Measurements from ENCODE around the gene C1orf167.

Gene C1orf167

GRCh38 chr1:11833900-11834299, 71.9 kb downstream of the C1orf167 start:
- no peaks in the 10 kb centered on the region for H4K20me1 ChIP-seq (ENCODE audit: insufficient read depth)
- no peak overlapping the region for H3K9ac ChIP-seq
- no peak overlapping the region for H3K27ac ChIP-seq
- no peak overlapping the region for H2AFZ ChIP-seq (ENCODE audit: low read depth)
- H3K4me2 ChIP-seq: no peak overlapping the region
- no peaks in the 10 kb centered on the region for H3K27me3 ChIP-seq (ENCODE audit: insufficient read depth, low read depth)
- no peak overlapping the region for H3K4me3 ChIP-seq (IDR thresholded peaks at IDR 0.05; ENCODE audit: insufficient read depth, low read depth, low read length)
- H3K36me3 ChIP-seq (ENCODE audit: insufficient read depth): no peaks in the 10 kb centered on the region
- no peak for TF ChIP-seq CTCF (conservative IDR thresholded peaks at IDR 0.05; ENCODE audit: low read depth, low read length)
- H3K4me1 ChIP-seq (ENCODE audit: low read depth, poor library complexity, severe bottlenecking): no peaks in the 10 kb centered on the region
- H3K79me2 ChIP-seq (ENCODE audit: insufficient read depth, low read depth): no peaks in the 10 kb centered on the region

- Histone ChIP-seq H3K4me2 (no peak overlapping the region), H3K4me3 (IDR thresholded peaks at IDR 0.05; ENCODE audit: insufficient read depth, low read depth, low read length) (no peak overlapping the region), H3K79me2 (ENCODE audit: insufficient read depth, low read depth) (no peaks in the 10 kb centered on the region), H3K27ac (no peak overlapping the region), H4K20me1 (ENCODE audit: insufficient read depth) (no peaks in the 10 kb centered on the region), H3K9ac (no peak overlapping the region), H2AFZ (ENCODE audit: low read depth) (no peak overlapping the region), H3K27me3 (ENCODE audit: insufficient read depth, low read depth) (no peaks in the 10 kb centered on the region), H3K4me1 (ENCODE audit: low read depth, poor library complexity, severe bottlenecking) (no peaks in the 10 kb centered on the region), H3K36me3 (ENCODE audit: insufficient read depth) (no peaks in the 10 kb centered on the region)
- no peak for TF ChIP-seq CTCF (conservative IDR thresholded peaks at IDR 0.05; ENCODE audit: low read depth, low read length)
These were observed 73.6 kb downstream of the C1orf167 start for GRCh38 chr1:11835441-11836225.

GRCh38 chr1:11836955-11837766, 75.2 kb downstream of the C1orf167 start:
- H3K9ac ChIP-seq: no peak overlapping the region

More at GRCh38 chr1:11836955-11837766, 75.2 kb downstream of the C1orf167 start:
- H3K4me3 ChIP-seq (IDR thresholded peaks at IDR 0.05; ENCODE audit: insufficient read depth, low read depth, low read length): no peak overlapping the region
- H3K4me1 ChIP-seq (ENCODE audit: low read depth, poor library complexity, severe bottlenecking): peaks cover 1% of the 10 kb centered on the region
- H3K27ac ChIP-seq: no peak overlapping the region
- no peak overlapping the region for H3K4me2 ChIP-seq
- H3K27me3 ChIP-seq (ENCODE audit: insufficient read depth, low read depth): no peaks in the 10 kb centered on the region
- H3K36me3 ChIP-seq (ENCODE audit: insufficient read depth): no peaks in the 10 kb centered on the region
- H3K79me2 ChIP-seq (ENCODE audit: insufficient read depth, low read depth): no peaks in the 10 kb centered on the region
- H2AFZ ChIP-seq (ENCODE audit: low read depth): no peak overlapping the region
- H4K20me1 ChIP-seq (ENCODE audit: insufficient read depth): no peaks in the 10 kb centered on the region
- TF ChIP-seq CTCF (conservative IDR thresholded peaks at IDR 0.05; ENCODE audit: low read depth, low read length): no peak

All from KMS-11 (cell line).